HepG2 (cell line): ENCODE data around the gene CARD16. TPM values are rescaled to one million over a fixed set of nuclear protein-coding genes. Genes with fewer than 3 reads are reported as not detected.

Experiments used
- ARID3A ChIP-seq: IDR thresholded peaks from 2 replicates; pipeline ENCODE4 v1.6.1; 2012; ENCODE audit warnings: low read depth, low read length, improper control_type of control experiment
- ESRRA ChIP-seq: sonication (generic); formaldehyde crosslinking; IDR thresholded peaks from 2 replicates; pipeline ENCODE4 v1.5.1; 2020; ENCODE audit warnings: mild to moderate bottlenecking, low read depth, missing genetic modification reagents
- RERE ChIP-seq: IDR thresholded peaks from 2 replicates; pipeline ENCODE4 v1.6.1; 2016; ENCODE audit warnings: low read depth, missing genetic modification reagents, missing compliant biosample characterization
- SMC3 ChIP-seq: IDR thresholded peaks from 2 replicates; pipeline ENCODE4 v1.6.1; 2011; ENCODE audit warnings: low read length, improper control_type of control experiment
- SRF ChIP-seq: IDR thresholded peaks from 2 replicates; pipeline ENCODE4 v1.6.1; 2011; ENCODE audit warnings: mild to moderate bottlenecking, low read depth, low read length, moderate library complexity
- TRIM24 ChIP-seq: sonication (generic); formaldehyde crosslinking; IDR thresholded peaks from 2 replicates; pipeline ENCODE4 v1.8.0; 2022; ENCODE audit warnings: mild to moderate bottlenecking, missing genetic modification reagents
- ZBTB20 ChIP-seq: sonication (generic); formaldehyde crosslinking; IDR thresholded peaks from 2 replicates; pipeline ENCODE4 v1.8.1; 2023; ENCODE audit warnings: missing genetic modification reagents, low read depth, mild to moderate bottlenecking, borderline replicate concordance
- ZNF101 ChIP-seq: sonication (generic); formaldehyde crosslinking; IDR thresholded peaks from 2 replicates; pipeline ENCODE4 v1.4.0; 2020; ENCODE audit warnings: mild to moderate bottlenecking, low read depth, missing genetic modification reagents, borderline replicate concordance
- ZNF12 ChIP-seq: sonication (generic); formaldehyde crosslinking; IDR thresholded peaks from 2 replicates; pipeline ENCODE4 v1.5.0; 2020; ENCODE audit warnings: missing genetic modification reagents
- ZNF83 ChIP-seq: sonication (generic); formaldehyde crosslinking; IDR thresholded peaks from 2 replicates; pipeline ENCODE4 v1.4.0; 2020; ENCODE audit warnings: missing genetic modification reagents, mild to moderate bottlenecking, borderline replicate concordance
- ZNF879 ChIP-seq: sonication (generic); formaldehyde crosslinking; IDR thresholded peaks from 2 replicates; pipeline ENCODE4 v1.8.1; 2023; ENCODE audit warnings: missing genetic modification reagents
- polyA plus RNA-seq, 8 experiments: library from polyadenylated mRNA; depleted of rRNA in 3 of 8; stranded (reverse) in 7 of 8; unstranded in 1 of 8; fragments of >200 nt; fragmentation: Illumina TruSeq in 4 of 8; extraction: Trizol in 4 of 8; gene quantifications; 2 replicates each; pipeline versions ENCODE4 v1.2.1 to v1.2.3, GENCODE V29; 2011 to 2016; ENCODE audit warnings: low read depth in 4 of 8, missing spikeins in 1 of 8, mixed read lengths in 1 of 8; ENCODE audit not compliant: insufficient read depth in 1 of 8
- total RNA-seq, 5 experiments: library from RNA; depleted of rRNA; stranded (reverse); fragments of >200 nt; fragmentation: Illumina TruSeq; extraction: Trizol; gene quantifications; 2 replicates each; pipeline ENCODE4 v1.2.3, GENCODE V29; 2016; ENCODE audit warnings: low read depth in 1 of 5
- TF ChIP-seq, protein P1 (sequence below): sonication (generic); formaldehyde crosslinking; IDR thresholded peaks from 2 replicates; pipeline ENCODE4 v1.4.0; 2020; ENCODE audit warnings: missing genetic modification reagents

Gene CARD16
- total and polyA plus RNA-seq, 2 of the 13 experiments (the other 11 are each of a cell fraction or from before 2014, with no cell fraction given) = 0.34 TPM; not detected in 1

- no peak for TF ChIP-seq ZNF83
- TF ChIP-seq, protein P1, sequence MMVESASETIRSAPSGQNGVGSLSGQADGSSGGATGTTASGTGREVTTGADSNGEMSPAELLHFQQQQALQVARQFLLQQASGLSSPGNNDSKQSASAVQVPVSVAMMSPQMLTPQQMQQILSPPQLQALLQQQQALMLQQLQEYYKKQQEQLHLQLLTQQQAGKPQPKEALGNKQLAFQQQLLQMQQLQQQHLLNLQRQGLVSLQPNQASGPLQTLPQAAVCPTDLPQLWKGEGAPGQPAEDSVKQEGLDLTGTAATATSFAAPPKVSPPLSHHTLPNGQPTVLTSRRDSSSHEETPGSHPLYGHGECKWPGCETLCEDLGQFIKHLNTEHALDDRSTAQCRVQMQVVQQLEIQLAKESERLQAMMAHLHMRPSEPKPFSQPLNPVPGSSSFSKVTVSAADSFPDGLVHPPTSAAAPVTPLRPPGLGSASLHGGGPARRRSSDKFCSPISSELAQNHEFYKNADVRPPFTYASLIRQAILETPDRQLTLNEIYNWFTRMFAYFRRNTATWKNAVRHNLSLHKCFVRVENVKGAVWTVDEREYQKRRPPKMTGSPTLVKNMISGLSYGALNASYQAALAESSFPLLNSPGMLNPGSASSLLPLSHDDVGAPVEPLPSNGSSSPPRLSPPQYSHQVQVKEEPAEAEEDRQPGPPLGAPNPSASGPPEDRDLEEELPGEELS (CRISPR knock-in tag) = no peak
- no peak for TF ChIP-seq ZNF101
- peak; percentile 68 for TF ChIP-seq ZNF12
- TF ChIP-seq TRIM24 (CRISPR knock-in tag) = no peak
- peak; percentile 70; the same call in 1 of the 2 replicates for TF ChIP-seq ESRRA (CRISPR knock-in tag)
- TF ChIP-seq RERE (CRISPR knock-in tag) = no peak
- peak; percentile 59; the same call in 1 of the 2 replicates for TF ChIP-seq ARID3A
- no peak for TF ChIP-seq ZNF879 (CRISPR knock-in tag)
- no peak for TF ChIP-seq SRF
- no peak for TF ChIP-seq ZBTB20 (CRISPR knock-in tag)
- peak; percentile 20; the same call in 1 of the 2 replicates for TF ChIP-seq SMC3
Measured at GRCh38 chr11:105000167-105000566, 45.0 kb downstream of the CARD16 start (continued).
